Activated naive CD8-positive, alpha-beta T cell treated with anti-CD3 and anti-CD28 coated beads, Interleukin-2, amount 50 U/mL, for 24 hours (primary cell): ENCODE data around the gene SLC6A18.
"Not testable (repeated sequence)": the region's sequence is repeated elsewhere in the genome, so short reads cannot be mapped to it uniquely, and the experiment has no call there.

Experiments
- ATAC-seq: fragments of 150-1000 bp; cut with Tn5 transposase; one replicate; pipeline ENCODE4 v1.10.0; 2021
- DNase-seq: peaks from one replicate; pipeline ENCODE4 v3.0.0; 2021
- H3K27ac Mint-ChIP-seq: one replicate; pipeline ENCODE4 v1.8.0; 2021; ENCODE audit warnings: mild to moderate bottlenecking, mixed read lengths
- H3K27me3 Mint-ChIP-seq: one replicate; pipeline ENCODE4 v1.8.0; 2021; ENCODE audit warnings: mixed read lengths
- H3K36me3 Mint-ChIP-seq: one replicate; pipeline ENCODE4 v1.8.0; 2021; ENCODE audit warnings: low read depth, mixed read lengths
- H3K4me1 Mint-ChIP-seq: one replicate; pipeline ENCODE4 v1.8.0; 2021; ENCODE audit warnings: mixed read lengths
- H3K4me3 Mint-ChIP-seq: one replicate; pipeline ENCODE4 v1.8.0; 2021; ENCODE audit warnings: mild to moderate bottlenecking, moderate library complexity, mixed read lengths
- H3K9me3 Mint-ChIP-seq: one replicate; pipeline ENCODE4 v1.8.0; 2021; ENCODE audit warnings: mixed read lengths

SLC6A18 gene

GRCh38 chr5:1268056-1268455, 42.9 kb downstream of the SLC6A18 start:
- no peak for ATAC-seq
- H3K27me3 Mint-ChIP-seq, result no peaks in the 10 kb centered on the region
- no peak overlapping the region for H3K27ac Mint-ChIP-seq
- H3K4me3 Mint-ChIP-seq, result no peak overlapping the region
- peaks cover 15% of the 10 kb centered on the region for H3K4me1 Mint-ChIP-seq
- peaks cover 15% of the 10 kb centered on the region for H3K36me3 Mint-ChIP-seq
- H3K9me3 Mint-ChIP-seq, result no peaks in the 10 kb centered on the region
- DNase-seq, result no peak

- peak; percentile 63 for ATAC-seq
- Mint-ChIP-seq H3K27me3 (no peaks in the 10 kb centered on the region), H3K27ac (no peak overlapping the region)
Observed at GRCh38 chr5:1268666-1269065, 43.5 kb downstream of the SLC6A18 start.

GRCh38 chr5:1270426-1270825, 45.2 kb downstream of the SLC6A18 start:
- Mint-ChIP-seq H3K4me3 (no peak overlapping the region), H3K4me1 (peaks cover 17% of the 10 kb centered on the region), H3K27ac (no peak overlapping the region), H3K9me3 (no peaks in the 10 kb centered on the region), H3K27me3 (no peaks in the 10 kb centered on the region), H3K36me3 (peaks cover 15% of the 10 kb centered on the region)
- no peak for DNase-seq
- no peak for ATAC-seq

More at GRCh38 chr5:1268666-1269065, 43.5 kb downstream of the SLC6A18 start:
- Mint-ChIP-seq H3K36me3 (peaks cover 15% of the 10 kb centered on the region), H3K9me3 (no peaks in the 10 kb centered on the region), H3K4me3 (no peak overlapping the region), H3K4me1 (peaks cover 15% of the 10 kb centered on the region)
- DNase-seq, result peak; percentile 34

GRCh38 chr5:1270933-1271914, 46.0 kb downstream of the SLC6A18 start:
- no peak overlapping the region for H3K27ac Mint-ChIP-seq

GRCh38 chr5:1272201-1272600, 47.0 kb downstream of the SLC6A18 start:
- no peaks in the 10 kb centered on the region for H3K27me3 Mint-ChIP-seq
- no peak for ATAC-seq
- H3K9me3 Mint-ChIP-seq, result no peaks in the 10 kb centered on the region
- DNase-seq, result no peak
- no peak overlapping the region for H3K4me3 Mint-ChIP-seq
- H3K4me1 Mint-ChIP-seq, result peaks cover 17% of the 10 kb centered on the region
- H3K27ac Mint-ChIP-seq, result no peak overlapping the region
- peaks cover 8% of the 10 kb centered on the region for H3K36me3 Mint-ChIP-seq

More at GRCh38 chr5:1270933-1271914, 46.0 kb downstream of the SLC6A18 start:
- Mint-ChIP-seq H3K27me3 (no peaks in the 10 kb centered on the region), H3K36me3 (peaks cover 15% of the 10 kb centered on the region), H3K4me1 (peaks cover 17% of the 10 kb centered on the region), H3K9me3 (no peaks in the 10 kb centered on the region), H3K4me3 (no peak overlapping the region)
- DNase-seq, result no peak
- no peak for ATAC-seq

GRCh38 chr5:1273745-1274144, 48.6 kb downstream of the SLC6A18 start:
- Mint-ChIP-seq H3K27ac (no peak overlapping the region), H3K27me3 (no peaks in the 10 kb centered on the region), H3K9me3 (no peaks in the 10 kb centered on the region), H3K36me3 (peaks cover 11% of the 10 kb centered on the region), H3K4me3 (no peak overlapping the region), H3K4me1 (peaks cover 9% of the 10 kb centered on the region)
- ATAC-seq, result no peak
- no peak for DNase-seq

- Mint-ChIP-seq H3K4me1 (peaks cover 3% of the 10 kb centered on the region), H3K9me3 (no peaks in the 10 kb centered on the region), H3K27me3 (no peaks in the 10 kb centered on the region), H3K27ac (no peak overlapping the region), H3K4me3 (no peak overlapping the region), H3K36me3 (peaks cover 12% of the 10 kb centered on the region)
- DNase-seq, result no peak
- no peak for ATAC-seq
Observed at GRCh38 chr5:1274471-1274870, 49.3 kb downstream of the SLC6A18 start.

- not testable (repeated sequence) for H3K4me3 Mint-ChIP-seq, ATAC-seq
Observed at GRCh38 chr5:1275397-1276391, 50.5 kb downstream of the SLC6A18 start.

GRCh38 chr5:1276930-1277329, 51.7 kb downstream of the SLC6A18 start:
- no peak for DNase-seq
- H3K27ac Mint-ChIP-seq, result no peak overlapping the region
- H3K27me3 Mint-ChIP-seq, result no peaks in the 10 kb centered on the region
- no peaks in the 10 kb centered on the region for H3K9me3 Mint-ChIP-seq
- ATAC-seq, result no peak
- peaks cover 8% of the 10 kb centered on the region for H3K36me3 Mint-ChIP-seq
- no peak overlapping the region for H3K4me3 Mint-ChIP-seq
- H3K4me1 Mint-ChIP-seq, result peaks cover 2% of the 10 kb centered on the region

More at GRCh38 chr5:1275397-1276391, 50.5 kb downstream of the SLC6A18 start:
- H3K27me3 Mint-ChIP-seq, DNase-seq, H3K36me3 Mint-ChIP-seq, H3K27ac Mint-ChIP-seq, H3K9me3 Mint-ChIP-seq, H3K4me1 Mint-ChIP-seq: not testable (repeated sequence)

- Mint-ChIP-seq H3K4me1 (peaks cover 2% of the 10 kb centered on the region), H3K36me3 (peaks cover 8% of the 10 kb centered on the region), H3K27me3 (no peaks in the 10 kb centered on the region), H3K9me3 (no peaks in the 10 kb centered on the region), H3K4me3 (no peak overlapping the region), H3K27ac (no peak overlapping the region)
- ATAC-seq, result no peak
- DNase-seq, result no peak
Observed at GRCh38 chr5:1277331-1277730, 52.1 kb downstream of the SLC6A18 start.

- Mint-ChIP-seq H3K36me3 (peaks cover 8% of the 10 kb centered on the region), H3K27ac (no peak overlapping the region), H3K27me3 (no peaks in the 10 kb centered on the region), H3K4me1 (peaks cover 2% of the 10 kb centered on the region), H3K9me3 (no peaks in the 10 kb centered on the region), H3K4me3 (no peak overlapping the region)
- no peak for ATAC-seq
- DNase-seq, result no peak
Observed at GRCh38 chr5:1277781-1278180, 52.6 kb downstream of the SLC6A18 start.

GRCh38 chr5:1278216-1278615, 53.0 kb downstream of the SLC6A18 start:
- no peak for ATAC-seq
- Mint-ChIP-seq H3K36me3 (peaks cover 8% of the 10 kb centered on the region), H3K4me3 (no peak overlapping the region), H3K27me3 (no peaks in the 10 kb centered on the region), H3K27ac (no peak overlapping the region), H3K4me1 (peaks cover 2% of the 10 kb centered on the region), H3K9me3 (no peaks in the 10 kb centered on the region)
- no peak for DNase-seq

- peak; percentile 9 for ATAC-seq
- H3K36me3 Mint-ChIP-seq, result peaks cover 8% of the 10 kb centered on the region
- H3K9me3 Mint-ChIP-seq, result no peaks in the 10 kb centered on the region
- peaks cover 2% of the 10 kb centered on the region for H3K4me1 Mint-ChIP-seq
- H3K27ac Mint-ChIP-seq, result no peak overlapping the region
- no peak for DNase-seq
- no peaks in the 10 kb centered on the region for H3K27me3 Mint-ChIP-seq
- no peak overlapping the region for H3K4me3 Mint-ChIP-seq
Observed at GRCh38 chr5:1278656-1279442, 53.7 kb downstream of the SLC6A18 start.
